Measurements from ENCODE around the gene PTS. TPM values are rescaled to one million over a fixed set of nuclear protein-coding genes. Genes with fewer than 3 reads are reported as not detected.

Gene PTS
- polyA plus RNA-seq, 1 experiment: 21.3 TPM

DNA sequence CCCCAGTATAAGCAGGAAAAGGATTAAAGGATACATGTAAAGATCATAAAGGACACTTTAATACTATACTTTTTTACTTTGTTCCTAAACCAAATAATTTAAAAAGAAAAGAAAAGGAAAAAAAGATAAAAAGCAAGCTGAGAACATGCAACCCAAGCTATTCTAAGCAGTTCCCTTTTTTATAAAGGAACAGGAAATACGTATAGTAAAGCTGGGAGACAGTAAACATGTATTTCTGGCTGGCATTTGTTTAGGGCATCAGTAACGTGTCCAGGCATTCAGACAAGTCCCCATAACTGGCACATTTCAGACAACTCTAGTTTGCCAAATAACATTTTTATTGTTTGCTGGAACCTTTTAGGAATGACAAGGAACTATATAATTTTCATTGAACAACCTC, 26.0 kb upstream of the PTS start:
- DNase-seq (ENCODE audit: low read depth): no peak
- no peaks in the 10 kb centered on the region for H3K36me3 ChIP-seq (ENCODE audit: control insufficient read depth, insufficient read depth, low read length)
- H3K27me3 ChIP-seq (ENCODE audit: control insufficient read depth, insufficient read depth, low read length): no peaks in the 10 kb centered on the region
- H3K4me3 ChIP-seq (ENCODE audit: low read depth, low read length): no peak overlapping the region
- CTCF ChIA-PET: interaction anchor here (0.7 to 1.7 kb wide), 3 partner anchors 11 to 1201 kb away, joined by 3 to 6 read pairs (median 3); no protein-coding TSS in a partner anchor
- POLR2A ChIA-PET: no interaction called here
- no peak for TF ChIP-seq CTCF (IDR thresholded peaks at IDR 0.05; ENCODE audit: insufficient read depth, low read depth, low read length)

DNA sequence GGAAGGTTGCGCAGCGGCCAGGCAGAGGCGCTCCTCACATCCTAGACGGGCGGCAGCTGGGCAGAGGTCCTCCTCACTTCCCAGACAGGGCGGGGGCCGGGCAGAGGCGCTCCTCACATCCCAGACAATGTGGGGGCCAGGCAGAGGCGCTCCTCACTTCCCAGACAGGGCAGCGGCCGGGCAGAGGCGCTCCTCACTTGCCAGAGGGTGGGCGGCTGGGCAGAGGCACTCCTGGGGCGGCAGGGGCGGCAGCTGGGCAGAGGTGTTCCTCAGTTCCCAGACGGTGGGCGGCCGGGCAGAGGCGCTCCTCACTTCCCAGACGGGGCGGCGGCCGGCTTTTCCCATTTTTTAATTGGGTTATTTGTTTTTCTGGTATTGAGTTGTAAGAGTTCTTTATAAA, 20.2 kb upstream of the PTS start:
- CTCF ChIA-PET: interaction anchor here (1.0 to 1.3 kb wide), 3 partner anchors 16 to 92 kb away, joined by 3 to 4 read pairs (median 3); no protein-coding TSS in a partner anchor

DNA sequence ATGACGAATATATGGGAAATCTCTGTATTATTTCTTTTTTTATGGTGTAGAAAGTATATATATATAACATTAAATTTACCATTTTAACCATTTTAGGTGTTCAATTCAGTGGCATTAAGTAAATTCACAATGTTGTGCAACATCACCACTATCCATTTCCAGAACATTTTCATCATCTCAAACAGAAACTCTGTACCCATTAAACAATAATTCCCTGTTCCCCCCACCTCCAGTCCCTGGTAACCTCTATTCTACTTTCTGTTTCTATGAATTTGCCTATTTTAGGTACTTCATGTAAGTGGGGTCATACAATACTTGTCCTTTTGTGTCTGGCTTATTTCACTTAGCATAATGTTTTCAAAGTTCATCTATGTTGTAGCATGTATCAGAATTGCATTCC, 15.3 kb upstream of the PTS start:
- H3K36me3 ChIP-seq (ENCODE audit: control insufficient read depth, insufficient read depth, low read length): no peaks in the 10 kb centered on the region
- TF ChIP-seq CTCF (IDR thresholded peaks at IDR 0.05; ENCODE audit: insufficient read depth, low read depth, low read length): no peak
- ChIA-PET POLR2A (no interaction called here), CTCF (no interaction called here)
- no peak overlapping the region for H3K4me3 ChIP-seq (ENCODE audit: low read depth, low read length)
- no peaks in the 10 kb centered on the region for H3K27me3 ChIP-seq (ENCODE audit: control insufficient read depth, insufficient read depth, low read length)
- DNase-seq (ENCODE audit: low read depth): no peak

More for the DNA sequence above, 20.2 kb upstream of the PTS start:
- no peaks in the 10 kb centered on the region for H3K36me3 ChIP-seq (ENCODE audit: control insufficient read depth, insufficient read depth, low read length)
- H3K27me3 ChIP-seq (ENCODE audit: control insufficient read depth, insufficient read depth, low read length): no peaks in the 10 kb centered on the region
- POLR2A ChIA-PET: interaction anchor here (0.5 kb wide), 1 partner anchor 10 kb away, joined by 4 read pairs; no protein-coding TSS in a partner anchor
- no peak for DNase-seq (ENCODE audit: low read depth)
- no peak for TF ChIP-seq CTCF (IDR thresholded peaks at IDR 0.05; ENCODE audit: insufficient read depth, low read depth, low read length)
- H3K4me3 ChIP-seq (ENCODE audit: low read depth, low read length): no peak overlapping the region

DNA sequence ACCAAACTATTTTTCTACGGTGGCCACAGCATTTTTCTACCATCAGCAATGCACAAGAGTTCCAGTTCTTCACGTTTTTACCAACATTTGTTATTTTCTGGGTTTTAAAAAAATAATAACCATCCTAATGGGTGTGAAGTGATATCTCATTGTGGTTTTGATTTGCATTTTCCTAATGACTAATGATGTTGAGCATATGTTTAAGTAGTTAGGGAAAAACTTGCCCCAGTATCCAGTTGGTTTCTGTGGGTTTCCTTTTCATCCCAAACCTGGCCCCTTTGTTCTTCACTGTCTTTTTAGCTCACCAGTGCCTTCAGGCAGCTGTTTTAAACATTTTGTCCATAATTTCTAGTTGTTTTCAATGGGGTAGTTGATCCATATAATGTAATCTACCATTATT, 14.7 kb upstream of the PTS start:
- Histone ChIP-seq H3K27me3 (ENCODE audit: control insufficient read depth, insufficient read depth, low read length) (no peaks in the 10 kb centered on the region), H3K36me3 (ENCODE audit: control insufficient read depth, insufficient read depth, low read length) (no peaks in the 10 kb centered on the region), H3K4me3 (ENCODE audit: low read depth, low read length) (no peak overlapping the region)
- DNase-seq (ENCODE audit: low read depth): no peak
- POLR2A ChIA-PET: interaction anchor here (0.6 kb wide), 1 partner anchor 66 kb away, joined by 13 read pairs; no protein-coding TSS in a partner anchor
- no peak for TF ChIP-seq CTCF (IDR thresholded peaks at IDR 0.05; ENCODE audit: insufficient read depth, low read depth, low read length)
- CTCF ChIA-PET: interaction anchor here (1.2 to 20.9 kb wide), 2 partner anchors 11 to 69 kb away, joined by 3 to 560 read pairs; no protein-coding TSS in a partner anchor

DNA sequence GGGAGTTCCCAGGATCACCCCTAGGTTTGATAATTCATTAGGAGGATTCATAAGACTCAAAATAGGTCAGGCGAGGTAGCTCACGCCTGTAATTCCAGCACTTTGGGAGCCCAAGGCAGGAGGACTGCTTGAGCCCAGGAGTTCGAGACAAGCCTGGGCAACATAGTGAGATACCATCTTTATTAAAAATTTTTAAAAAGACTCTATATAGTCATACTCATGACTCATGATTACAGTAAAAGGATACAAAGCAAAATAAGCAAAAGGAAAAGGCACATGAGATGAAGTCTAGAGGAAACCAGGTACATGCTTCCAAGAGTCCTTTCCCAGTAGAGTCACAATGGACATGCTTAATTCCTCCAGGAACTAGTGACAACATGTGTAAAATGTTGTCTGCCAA, 13.9 kb upstream of the PTS start:
- CTCF ChIA-PET: interaction anchor here (1.2 to 20.9 kb wide), 2 partner anchors 11 to 68 kb away, joined by 3 to 560 read pairs; no protein-coding TSS in a partner anchor
- Histone ChIP-seq H3K4me3 (ENCODE audit: low read depth, low read length) (no peak overlapping the region), H3K27me3 (ENCODE audit: control insufficient read depth, insufficient read depth, low read length) (no peaks in the 10 kb centered on the region), H3K36me3 (ENCODE audit: control insufficient read depth, insufficient read depth, low read length) (no peaks in the 10 kb centered on the region)
- no peak for DNase-seq (ENCODE audit: low read depth)
- no peak for TF ChIP-seq CTCF (IDR thresholded peaks at IDR 0.05; ENCODE audit: insufficient read depth, low read depth, low read length)
- POLR2A ChIA-PET: no interaction called here
